ENCODE results near the gene ZIM2. TPM values are rescaled to one million over a fixed set of nuclear protein-coding genes. Genes with fewer than 3 reads are reported as not detected.
A peak's percentile ranks its signal among the peaks of the same experiment; 100 is the strongest.

Gene ZIM2
- total RNA-seq, 1 experiment from 2014 or later: not detected

DNA sequence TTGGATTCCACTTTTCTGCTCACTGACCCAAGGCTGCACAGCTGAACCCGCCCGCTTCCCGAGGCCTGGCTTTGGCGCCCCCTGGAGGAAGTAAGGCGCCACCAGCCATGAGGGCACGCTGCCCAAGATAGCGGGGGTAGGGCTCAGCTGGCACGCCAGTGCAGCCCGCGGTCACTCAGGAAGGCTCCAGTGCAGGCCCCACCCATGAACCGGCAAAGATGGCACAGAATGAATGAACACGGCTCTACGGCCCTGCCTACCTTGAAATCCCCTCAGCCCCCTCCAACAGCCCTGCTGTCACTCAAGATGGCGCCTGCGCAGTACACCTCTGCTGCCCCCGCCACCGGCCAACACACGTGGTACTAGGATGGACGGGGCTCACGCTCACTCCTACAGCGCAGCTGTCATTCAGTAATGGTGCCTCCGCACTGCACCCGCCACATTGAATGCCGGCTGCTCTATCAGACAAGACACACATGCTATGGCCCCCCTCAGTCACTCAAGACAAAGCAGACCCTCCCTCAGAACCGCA is 3.0 kb downstream of the ZIM2 start:
- CTCF ChIA-PET: no interaction called here
- Histone ChIP-seq H3K4me3 (replicated peaks in 1 of 2; ENCODE audit: low read depth in 1 of 2, low read length in 2 of 2) (no peak overlapping the region), H2AFZ (ENCODE audit: low read depth, low read length, poor library complexity, severe bottlenecking) (no peak overlapping the region), H3K27me3 (ENCODE audit: insufficient read depth, low read length) (no peaks in the 10 kb centered on the region), H4K20me1 (ENCODE audit: insufficient read depth) (no peaks in the 10 kb centered on the region), H3K9me3 (ENCODE audit: control insufficient read depth in 1 of 2, insufficient read depth in 1 of 2, low read depth in 1 of 2, low read length in 2 of 2) (peaks cover 5 to 34% of the 10 kb centered on the region in 2 experiments; a peak in 2 of 4 replicates), H3K4me2 (ENCODE audit: low read length) (no peak overlapping the region), H3K79me2 (ENCODE audit: insufficient read depth, low read length) (no peaks in the 10 kb centered on the region), H3K9me2 (ENCODE audit: insufficient read depth) (no peaks in the 10 kb centered on the region), H3K27ac (ENCODE audit: low read depth, low read length) (no peak overlapping the region), H3K36me3 (ENCODE audit: control insufficient read depth in 1 of 2, insufficient read depth in 2 of 2, low read length in 2 of 2) (no peaks in the 10 kb centered on the region), H3K4me1 (ENCODE audit: control insufficient read depth in 1 of 2, insufficient read depth in 2 of 2, low read length in 2 of 2) (no peaks in the 10 kb centered on the region), H3K9ac (ENCODE audit: low read length) (no peak overlapping the region)
- intact Hi-C loops (cut with micrococcal nuclease): no loop called here
- POLR2A ChIA-PET: no interaction called here
- RAD21 ChIA-PET (ENCODE audit: low non-redundant PET in 1 of 2, low total read pairs in 2 of 2, uncharacterized antibody in 2 of 2, unreplicated experiment in 2 of 2): no interaction called here
- no peak for DNase-seq (ENCODE audit: low read depth, low spot score)
- no TSS peak for BruUV-seq (replicated peaks)
- TF ChIP-seq ZNF274 (IDR thresholded peaks at IDR 0.05; ENCODE audit: low read depth, low read length): no peak
- TF ChIP-seq RAD21 (IDR thresholded peaks at IDR 0.05; ENCODE audit: low read depth): no peak
- no peak for TF ChIP-seq SRF (IDR thresholded peaks at IDR 0.05; ENCODE audit: low read depth)
- no peak for TF ChIP-seq FOSL1 (IDR thresholded peaks at IDR 0.05; ENCODE audit: low read depth)
- TF ChIP-seq, protein P1, sequence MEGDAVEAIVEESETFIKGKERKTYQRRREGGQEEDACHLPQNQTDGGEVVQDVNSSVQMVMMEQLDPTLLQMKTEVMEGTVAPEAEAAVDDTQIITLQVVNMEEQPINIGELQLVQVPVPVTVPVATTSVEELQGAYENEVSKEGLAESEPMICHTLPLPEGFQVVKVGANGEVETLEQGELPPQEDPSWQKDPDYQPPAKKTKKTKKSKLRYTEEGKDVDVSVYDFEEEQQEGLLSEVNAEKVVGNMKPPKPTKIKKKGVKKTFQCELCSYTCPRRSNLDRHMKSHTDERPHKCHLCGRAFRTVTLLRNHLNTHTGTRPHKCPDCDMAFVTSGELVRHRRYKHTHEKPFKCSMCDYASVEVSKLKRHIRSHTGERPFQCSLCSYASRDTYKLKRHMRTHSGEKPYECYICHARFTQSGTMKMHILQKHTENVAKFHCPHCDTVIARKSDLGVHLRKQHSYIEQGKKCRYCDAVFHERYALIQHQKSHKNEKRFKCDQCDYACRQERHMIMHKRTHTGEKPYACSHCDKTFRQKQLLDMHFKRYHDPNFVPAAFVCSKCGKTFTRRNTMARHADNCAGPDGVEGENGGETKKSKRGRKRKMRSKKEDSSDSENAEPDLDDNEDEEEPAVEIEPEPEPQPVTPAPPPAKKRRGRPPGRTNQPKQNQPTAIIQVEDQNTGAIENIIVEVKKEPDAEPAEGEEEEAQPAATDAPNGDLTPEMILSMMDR (IDR thresholded peaks at IDR 0.05 in 2 of 3, conservative IDR thresholded peaks at IDR 0.05 in 1 of 3; ENCODE audit: borderline replicate concordance in 1 of 3, insufficient read depth in 1 of 3, low read depth in 2 of 3, low read length in 2 of 3): peak in 2 of 3 experiments; percentile 16 to 27; a peak in 1 of 6 replicates
- no peak for TF ChIP-seq EGR1 (IDR thresholded peaks at IDR 0.05; ENCODE audit: low read depth)
- no peak for TF ChIP-seq TCF7L2 (IDR thresholded peaks at IDR 0.05; ENCODE audit: borderline replicate concordance, extremely low read depth, insufficient read depth, insufficient read length)
- ATAC-seq: no peak

DNA sequence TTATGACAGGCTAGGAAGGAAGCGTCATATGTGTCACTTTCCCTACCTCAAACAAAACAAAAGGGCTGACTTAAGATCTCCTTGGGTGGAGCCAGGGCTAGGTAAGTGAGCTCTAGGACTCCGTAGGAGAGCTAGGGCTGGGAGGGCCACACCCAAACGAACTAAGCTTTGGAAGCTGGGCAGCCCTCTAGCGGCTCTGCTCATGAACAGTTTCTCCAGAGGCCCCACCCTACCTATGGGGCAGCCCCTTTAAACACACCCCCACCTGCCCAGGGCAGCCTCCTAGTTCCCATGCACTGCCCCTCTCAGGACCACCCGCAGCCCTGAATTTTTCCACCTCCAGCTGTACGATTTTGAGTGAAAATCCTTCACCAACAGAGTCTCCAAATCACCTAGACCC is 3.5 kb downstream of the ZIM2 start:
- no peak for DNase-seq (ENCODE audit: low read depth, low spot score)
- ChIA-PET RAD21 (ENCODE audit: low non-redundant PET in 1 of 2, low total read pairs in 2 of 2, uncharacterized antibody in 2 of 2, unreplicated experiment in 2 of 2) (no interaction called here), POLR2A (no interaction called here), CTCF (no interaction called here)
- Histone ChIP-seq H3K9me3 (ENCODE audit: control insufficient read depth in 1 of 2, insufficient read depth in 1 of 2, low read depth in 1 of 2, low read length in 2 of 2) (peaks cover 5 to 33% of the 10 kb centered on the region in 2 experiments; a peak in 2 of 4 replicates), H3K4me2 (ENCODE audit: low read length) (no peak overlapping the region), H3K4me1 (ENCODE audit: control insufficient read depth in 1 of 2, insufficient read depth in 2 of 2, low read length in 2 of 2) (no peaks in the 10 kb centered on the region), H3K79me2 (ENCODE audit: insufficient read depth, low read length) (no peaks in the 10 kb centered on the region), H3K9me2 (ENCODE audit: insufficient read depth) (no peaks in the 10 kb centered on the region), H3K27me3 (ENCODE audit: insufficient read depth, low read length) (no peaks in the 10 kb centered on the region), H2AFZ (ENCODE audit: low read depth, low read length, poor library complexity, severe bottlenecking) (no peak overlapping the region), H3K9ac (ENCODE audit: low read length) (no peak overlapping the region), H3K4me3 (replicated peaks in 1 of 2; ENCODE audit: low read depth in 1 of 2, low read length in 2 of 2) (no peak overlapping the region), H3K27ac (ENCODE audit: low read depth, low read length) (no peak overlapping the region), H4K20me1 (ENCODE audit: insufficient read depth) (no peaks in the 10 kb centered on the region), H3K36me3 (ENCODE audit: control insufficient read depth in 1 of 2, insufficient read depth in 2 of 2, low read length in 2 of 2) (no peaks in the 10 kb centered on the region)
- no TSS peak for BruUV-seq (replicated peaks)
- ATAC-seq: no peak
- intact Hi-C loops (cut with micrococcal nuclease): no loop called here
- no peak for TF ChIP-seq SRF (IDR thresholded peaks at IDR 0.05; ENCODE audit: low read depth)
- TF ChIP-seq TCF7L2 (IDR thresholded peaks at IDR 0.05; ENCODE audit: borderline replicate concordance, extremely low read depth, insufficient read depth, insufficient read length): no peak
- no peak for TF ChIP-seq POLR2AphosphoS5 (IDR thresholded peaks at IDR 0.05; ENCODE audit: low read depth, low read length)
- TF ChIP-seq CBX3 (IDR thresholded peaks at IDR 0.05; ENCODE audit: low read depth): no peak
- no peak for TF ChIP-seq ZBTB33 (IDR thresholded peaks at IDR 0.05; ENCODE audit: extremely low read depth, insufficient replicate concordance, low read length)
- TF ChIP-seq ZFX (IDR thresholded peaks at IDR 0.05): no peak
- TF ChIP-seq CEBPB (IDR thresholded peaks at IDR 0.05; ENCODE audit: low read depth): no peak
- no peak for TF ChIP-seq EGR1 (IDR thresholded peaks at IDR 0.05; ENCODE audit: low read depth)
